ENCODE results near the gene FUBP3.

Gene FUBP3

DNA sequence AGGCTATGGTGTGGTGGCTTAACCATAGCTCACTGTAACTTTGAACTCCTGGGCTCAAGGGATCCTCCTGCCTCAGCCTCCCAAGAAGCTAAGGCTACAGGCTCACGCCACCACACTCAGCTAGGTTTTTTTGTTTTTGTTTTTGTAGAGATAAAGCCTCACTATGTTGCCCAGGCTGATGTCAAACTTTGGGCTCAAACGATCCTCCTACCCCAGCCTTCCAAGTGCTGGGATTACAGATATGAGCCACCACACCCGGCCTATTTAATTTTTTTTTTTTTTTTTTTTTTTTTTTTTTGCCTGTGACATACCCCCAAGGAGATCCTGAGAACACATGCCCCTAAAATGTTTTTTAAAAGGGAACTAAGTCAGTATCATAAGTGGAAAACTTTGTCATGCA is 10.4 kb downstream of the FUBP3 start:
- no peak overlapping the region for H3K9ac ChIP-seq (ENCODE audit: low read depth, low read length)

GRCh38 chr9:130590305-130590704 is 10.9 kb downstream of the FUBP3 start:
- Histone ChIP-seq H3K27me3 (ENCODE audit: insufficient read depth, low read length) (no peaks in the 10 kb centered on the region), H3K4me1 (ENCODE audit: insufficient read depth, low read length) (no peaks in the 10 kb centered on the region), H3K9me3 (ENCODE audit: insufficient read depth, low read depth, low read length) (no peaks in the 10 kb centered on the region), H3K9ac (ENCODE audit: low read depth, low read length) (no peak overlapping the region), H3K4me3 (ENCODE audit: low read length) (no peak overlapping the region), H3K27ac (ENCODE audit: low read length) (no peak overlapping the region), H3K36me3 (ENCODE audit: insufficient read depth, low read depth, low read length) (peaks cover 21% of the 10 kb centered on the region)

More for the DNA sequence above, 10.4 kb downstream of the FUBP3 start:
- peaks cover 18% of the 10 kb centered on the region for H3K36me3 ChIP-seq (ENCODE audit: insufficient read depth, low read depth, low read length)
- H3K27me3 ChIP-seq (ENCODE audit: insufficient read depth, low read length), result no peaks in the 10 kb centered on the region
- H3K27ac ChIP-seq (ENCODE audit: low read length), result no peak overlapping the region
- no peak overlapping the region for H3K4me3 ChIP-seq (ENCODE audit: low read length)
- H3K9me3 ChIP-seq (ENCODE audit: insufficient read depth, low read depth, low read length), result no peaks in the 10 kb centered on the region
- H3K4me1 ChIP-seq (ENCODE audit: insufficient read depth, low read length), result no peaks in the 10 kb centered on the region

- H3K27me3 ChIP-seq (ENCODE audit: insufficient read depth, low read length), result no peaks in the 10 kb centered on the region
Observed at GRCh38 chr9:130593020-130593419, 13.6 kb downstream of the FUBP3 start.

DNA sequence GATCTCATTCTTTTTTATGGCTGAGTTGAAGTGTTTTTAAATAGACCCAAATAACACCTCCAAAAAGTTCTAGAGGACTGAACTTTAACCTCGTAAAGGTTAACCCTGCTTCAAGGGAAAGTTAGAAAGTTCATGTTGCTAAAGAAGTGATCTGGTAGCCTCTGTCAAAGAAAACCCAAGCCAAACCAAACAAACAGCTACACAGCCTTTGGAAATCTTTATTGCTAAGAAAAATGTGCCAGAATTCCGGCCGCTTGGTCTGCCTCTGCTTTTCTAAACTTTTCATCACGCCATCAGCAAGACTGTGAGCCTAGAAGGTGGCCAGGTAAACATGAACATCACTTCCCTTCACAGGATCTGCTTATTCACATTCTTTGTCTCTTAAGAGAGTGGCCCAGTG is 17.9 kb downstream of the FUBP3 start:
- no peaks in the 10 kb centered on the region for H3K27me3 ChIP-seq (ENCODE audit: insufficient read depth, low read length)
- H3K4me3 ChIP-seq (ENCODE audit: low read length), result no peak overlapping the region
- peaks cover 61% of the 10 kb centered on the region for H3K36me3 ChIP-seq (ENCODE audit: insufficient read depth, low read depth, low read length)
- no peak overlapping the region for H3K9ac ChIP-seq (ENCODE audit: low read depth, low read length)
- H3K9me3 ChIP-seq (ENCODE audit: insufficient read depth, low read depth, low read length), result no peaks in the 10 kb centered on the region
- H3K27ac ChIP-seq (ENCODE audit: low read length), result no peak overlapping the region
- H3K4me1 ChIP-seq (ENCODE audit: insufficient read depth, low read length), result peaks cover 15% of the 10 kb centered on the region

More at GRCh38 chr9:130593020-130593419, 13.6 kb downstream of the FUBP3 start:
- no peak overlapping the region for H3K27ac ChIP-seq (ENCODE audit: low read length)
- H3K9me3 ChIP-seq (ENCODE audit: insufficient read depth, low read depth, low read length), result no peaks in the 10 kb centered on the region
- H3K4me1 ChIP-seq (ENCODE audit: insufficient read depth, low read length), result 0 out of 2 replicates have a peak, but pooled peaks cover under 1% of the 10 kb centered on the region
- H3K9ac ChIP-seq (ENCODE audit: low read depth, low read length), result no peak overlapping the region
- peaks cover 44% of the 10 kb centered on the region for H3K36me3 ChIP-seq (ENCODE audit: insufficient read depth, low read depth, low read length)
- no peak overlapping the region for H3K4me3 ChIP-seq (ENCODE audit: low read length)

DNA sequence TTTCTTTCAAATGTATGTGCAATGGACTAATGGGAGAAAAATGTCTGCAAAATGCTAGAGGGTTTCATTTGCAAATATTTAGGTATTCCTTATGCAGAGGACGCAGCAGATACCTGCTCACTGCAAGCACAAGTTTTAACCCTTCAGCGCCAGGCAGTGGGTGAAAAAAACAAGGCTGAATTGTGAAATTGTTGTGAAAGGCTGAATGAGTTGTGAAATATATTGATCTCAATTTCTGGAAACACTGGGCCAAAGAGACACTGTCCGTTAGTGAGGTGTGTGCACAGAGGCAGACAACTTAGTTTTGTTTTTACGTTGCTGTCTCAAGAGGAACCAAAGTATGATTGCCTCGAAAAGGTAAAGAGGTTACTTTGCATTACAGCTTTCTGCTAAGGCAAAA is 18.8 kb downstream of the FUBP3 start:
- Histone ChIP-seq H3K4me1 (ENCODE audit: insufficient read depth, low read length) (peaks cover 15% of the 10 kb centered on the region), H3K9me3 (ENCODE audit: insufficient read depth, low read depth, low read length) (no peaks in the 10 kb centered on the region), H3K36me3 (ENCODE audit: insufficient read depth, low read depth, low read length) (peaks cover 59% of the 10 kb centered on the region), H3K27me3 (ENCODE audit: insufficient read depth, low read length) (no peaks in the 10 kb centered on the region), H3K27ac (ENCODE audit: low read length) (peak overlapping the region; percentile 9), H3K9ac (ENCODE audit: low read depth, low read length) (no peak overlapping the region), H3K4me3 (ENCODE audit: low read length) (no peak overlapping the region)

DNA sequence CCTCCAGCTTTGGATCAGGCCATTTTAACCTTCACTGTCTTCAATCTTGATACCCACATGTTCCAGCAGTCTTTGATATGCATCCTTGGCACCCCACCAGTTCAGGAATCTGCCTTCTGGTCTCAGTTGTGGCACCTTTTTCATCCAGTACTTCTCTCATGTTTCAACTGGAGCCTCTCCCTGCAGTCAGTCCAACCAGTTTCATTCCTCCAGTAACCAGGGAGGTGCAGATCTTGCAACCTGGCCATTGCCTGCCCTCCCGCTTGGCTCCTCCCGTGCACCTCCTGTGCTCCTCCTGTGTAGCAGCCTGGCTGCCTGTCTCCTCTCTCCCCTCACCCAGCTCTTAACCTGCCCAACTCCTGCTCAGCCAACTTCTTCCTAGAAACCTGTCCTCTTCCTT is 20.2 kb downstream of the FUBP3 start:
- Histone ChIP-seq H3K36me3 (ENCODE audit: insufficient read depth, low read depth, low read length) (peaks cover 64% of the 10 kb centered on the region), H3K9ac (ENCODE audit: low read depth, low read length) (peak overlapping the region; percentile 29; the same call in 1 of the 2 replicates), H3K4me3 (ENCODE audit: low read length) (0 out of 2 replicates have a peak overlapping the region, but pooled peaks have one; percentile 23), H3K27me3 (ENCODE audit: insufficient read depth, low read length) (no peaks in the 10 kb centered on the region), H3K9me3 (ENCODE audit: insufficient read depth, low read depth, low read length) (no peaks in the 10 kb centered on the region), H3K27ac (ENCODE audit: low read length) (no peak overlapping the region), H3K4me1 (ENCODE audit: insufficient read depth, low read length) (peaks cover 15% of the 10 kb centered on the region)

DNA sequence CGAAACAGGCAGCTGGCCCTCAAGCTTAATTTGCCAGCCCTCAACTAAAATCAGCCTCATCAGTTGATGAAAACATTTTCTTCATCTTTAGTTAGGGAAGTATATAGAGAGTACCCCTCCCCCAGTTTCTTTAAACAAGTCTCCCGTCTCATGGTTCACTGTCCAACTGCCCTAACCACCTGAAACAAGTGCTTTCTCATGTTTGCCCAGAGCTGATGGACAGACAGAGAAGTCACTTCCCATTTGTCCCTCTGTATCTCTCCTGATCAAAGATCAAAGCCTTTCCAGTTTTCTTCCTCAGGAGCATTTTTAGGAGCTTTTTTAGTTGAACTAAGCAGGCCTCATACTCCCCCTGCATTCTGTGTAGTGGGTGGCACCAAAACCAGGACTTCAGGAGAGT is 21.7 kb downstream of the FUBP3 start:
- Histone ChIP-seq H3K4me1 (ENCODE audit: insufficient read depth, low read length) (peaks cover 15% of the 10 kb centered on the region), H3K9ac (ENCODE audit: low read depth, low read length) (no peak overlapping the region), H3K36me3 (ENCODE audit: insufficient read depth, low read depth, low read length) (peaks cover 57% of the 10 kb centered on the region)

GRCh38 chr9:130604295-130604694 is 24.9 kb downstream of the FUBP3 start:
- Histone ChIP-seq H3K27me3 (ENCODE audit: insufficient read depth, low read length) (no peaks in the 10 kb centered on the region), H3K9me3 (ENCODE audit: insufficient read depth, low read depth, low read length) (no peaks in the 10 kb centered on the region), H3K4me3 (ENCODE audit: low read length) (no peak overlapping the region), H3K36me3 (ENCODE audit: insufficient read depth, low read depth, low read length) (peaks cover 46% of the 10 kb centered on the region), H3K4me1 (ENCODE audit: insufficient read depth, low read length) (peaks cover 6% of the 10 kb centered on the region), H3K27ac (ENCODE audit: low read length) (no peak overlapping the region), H3K9ac (ENCODE audit: low read depth, low read length) (no peak overlapping the region)

More for the DNA sequence above, 21.7 kb downstream of the FUBP3 start:
- no peak overlapping the region for H3K27ac ChIP-seq (ENCODE audit: low read length)
- H3K9me3 ChIP-seq (ENCODE audit: insufficient read depth, low read depth, low read length), result no peaks in the 10 kb centered on the region
- H3K4me3 ChIP-seq (ENCODE audit: low read length), result no peak overlapping the region
- no peaks in the 10 kb centered on the region for H3K27me3 ChIP-seq (ENCODE audit: insufficient read depth, low read length)

DNA sequence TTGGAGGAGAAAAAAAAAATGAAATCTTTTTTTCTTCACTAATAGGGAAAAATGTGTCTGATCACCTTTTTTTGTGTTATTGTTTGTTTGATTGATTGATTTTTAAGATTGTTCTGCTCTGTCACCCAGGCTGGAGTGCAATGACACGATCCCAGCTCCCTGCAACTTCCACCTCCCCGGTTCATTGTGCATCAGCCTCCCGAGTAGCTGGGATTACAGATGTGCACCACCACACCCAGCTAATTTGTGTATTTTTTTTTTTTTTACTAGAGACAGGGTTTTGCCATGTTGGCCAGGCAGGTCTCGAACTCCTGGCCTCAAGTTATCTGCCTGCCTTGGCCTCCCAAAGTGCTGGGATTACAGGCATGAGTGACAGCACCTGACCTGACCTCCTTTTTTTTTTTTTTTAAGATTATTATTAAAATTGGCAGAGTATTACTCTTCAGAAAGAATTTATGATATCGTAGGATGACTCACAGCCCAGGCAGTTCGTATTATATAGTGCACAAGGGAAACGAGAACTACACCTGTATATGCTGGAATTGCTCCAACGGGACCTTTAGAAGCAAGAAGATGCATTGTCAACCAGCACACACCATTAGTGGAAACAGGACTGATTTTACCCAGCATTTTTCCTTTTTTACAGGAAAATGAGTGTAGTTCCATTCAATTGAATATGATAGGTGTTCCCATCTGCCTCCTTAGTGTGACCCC is 27.7 kb downstream of the FUBP3 start:
- Histone ChIP-seq H3K9me3 (ENCODE audit: insufficient read depth, low read depth, low read length) (no peaks in the 10 kb centered on the region), H3K27me3 (ENCODE audit: insufficient read depth, low read length) (no peaks in the 10 kb centered on the region), H3K9ac (ENCODE audit: low read depth, low read length) (no peak overlapping the region), H3K36me3 (ENCODE audit: insufficient read depth, low read depth, low read length) (peaks cover 61% of the 10 kb centered on the region), H3K4me1 (ENCODE audit: insufficient read depth, low read length) (no peaks in the 10 kb centered on the region; the same call in 1 of the 2 replicates), H3K4me3 (ENCODE audit: low read length) (no peak overlapping the region), H3K27ac (ENCODE audit: low read length) (no peak overlapping the region)

DNA sequence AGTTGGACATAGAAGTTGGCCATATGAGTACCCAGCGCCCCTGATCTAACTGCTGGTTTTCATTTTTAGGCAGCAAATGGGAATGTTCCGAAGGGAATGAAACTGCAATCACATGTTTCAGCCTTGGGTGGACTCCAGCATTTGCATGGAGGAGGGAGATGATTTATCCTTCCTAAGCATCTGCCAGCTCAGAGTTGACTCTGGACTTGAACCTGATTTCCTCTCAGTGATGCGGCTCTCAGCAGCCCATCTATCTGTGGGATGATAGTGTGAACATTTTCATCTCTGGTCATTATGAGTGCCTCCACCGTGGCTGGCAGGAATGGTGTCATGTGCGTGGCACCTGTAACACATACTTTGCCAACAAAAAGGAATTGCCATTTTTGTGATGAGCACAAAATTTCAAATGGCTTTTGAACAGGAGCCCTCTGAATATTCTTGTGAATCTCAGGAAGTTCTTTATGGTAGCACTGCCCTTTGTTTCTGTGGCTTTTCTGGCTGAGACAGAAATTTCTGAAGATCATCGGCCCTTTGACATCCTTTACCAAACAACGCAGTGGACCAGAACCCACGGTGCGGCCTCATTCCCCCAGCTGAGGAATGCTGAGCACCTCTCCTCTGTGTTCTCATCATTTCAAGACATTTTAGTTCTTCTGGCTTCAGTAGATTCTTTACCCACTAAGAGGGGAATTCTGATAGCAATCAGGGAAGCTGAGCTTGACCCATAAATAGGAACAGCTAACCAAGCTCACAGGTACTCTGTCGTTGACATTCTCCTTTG is 28.5 kb downstream of the FUBP3 start:
- Histone ChIP-seq H3K4me1 (ENCODE audit: insufficient read depth, low read length) (no peaks in the 10 kb centered on the region; the same call in 1 of the 2 replicates), H3K9me3 (ENCODE audit: insufficient read depth, low read depth, low read length) (no peaks in the 10 kb centered on the region), H3K4me3 (ENCODE audit: low read length) (no peak overlapping the region), H3K27ac (ENCODE audit: low read length) (no peak overlapping the region), H3K9ac (ENCODE audit: low read depth, low read length) (no peak overlapping the region), H3K27me3 (ENCODE audit: insufficient read depth, low read length) (no peaks in the 10 kb centered on the region), H3K36me3 (ENCODE audit: insufficient read depth, low read depth, low read length) (peaks cover 62% of the 10 kb centered on the region)

DNA sequence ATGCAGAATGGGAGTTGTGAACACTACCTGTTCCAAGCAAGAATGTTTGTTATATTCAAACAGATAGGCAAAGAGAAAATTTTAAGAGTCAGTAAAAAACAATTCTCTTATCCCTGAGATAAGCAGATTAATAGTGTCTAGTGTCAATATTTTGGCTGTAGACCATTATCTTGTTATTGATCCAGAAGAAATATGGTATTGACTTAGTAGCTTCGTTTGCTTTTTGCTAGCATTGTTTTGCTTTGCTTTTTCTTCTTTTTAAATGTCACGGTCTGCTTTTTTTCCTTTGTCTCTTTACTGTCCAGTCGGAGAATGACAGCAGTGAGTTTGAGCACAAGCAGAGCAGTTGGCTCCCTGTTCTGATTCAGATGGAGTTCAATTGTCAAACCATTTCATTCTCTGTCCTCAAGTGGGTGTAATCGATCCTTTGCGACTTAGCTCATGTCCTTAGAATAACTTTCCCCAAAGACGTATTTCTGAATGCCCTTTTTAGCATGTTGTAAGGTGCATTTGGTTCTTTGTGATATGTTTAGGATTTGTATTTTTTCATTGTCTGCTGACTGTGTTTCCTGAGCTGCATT is 29.3 kb downstream of the FUBP3 start:
- Histone ChIP-seq H3K4me3 (ENCODE audit: low read length) (no peak overlapping the region), H3K27me3 (ENCODE audit: insufficient read depth, low read length) (no peaks in the 10 kb centered on the region), H3K36me3 (ENCODE audit: insufficient read depth, low read depth, low read length) (peaks cover 67% of the 10 kb centered on the region), H3K9ac (ENCODE audit: low read depth, low read length) (no peak overlapping the region), H3K27ac (ENCODE audit: low read length) (no peak overlapping the region), H3K9me3 (ENCODE audit: insufficient read depth, low read depth, low read length) (no peaks in the 10 kb centered on the region), H3K4me1 (ENCODE audit: insufficient read depth, low read length) (no peaks in the 10 kb centered on the region; the same call in 1 of the 2 replicates)

All from iPS-20b (cell line).